ENCODE measurements around the gene FOXL2NB.
"Not testable (repeated sequence)": the region's sequence is repeated elsewhere in the genome, so short reads cannot be mapped to it uniquely, and the experiment has no call there.

The FOXL2NB gene

DNA sequence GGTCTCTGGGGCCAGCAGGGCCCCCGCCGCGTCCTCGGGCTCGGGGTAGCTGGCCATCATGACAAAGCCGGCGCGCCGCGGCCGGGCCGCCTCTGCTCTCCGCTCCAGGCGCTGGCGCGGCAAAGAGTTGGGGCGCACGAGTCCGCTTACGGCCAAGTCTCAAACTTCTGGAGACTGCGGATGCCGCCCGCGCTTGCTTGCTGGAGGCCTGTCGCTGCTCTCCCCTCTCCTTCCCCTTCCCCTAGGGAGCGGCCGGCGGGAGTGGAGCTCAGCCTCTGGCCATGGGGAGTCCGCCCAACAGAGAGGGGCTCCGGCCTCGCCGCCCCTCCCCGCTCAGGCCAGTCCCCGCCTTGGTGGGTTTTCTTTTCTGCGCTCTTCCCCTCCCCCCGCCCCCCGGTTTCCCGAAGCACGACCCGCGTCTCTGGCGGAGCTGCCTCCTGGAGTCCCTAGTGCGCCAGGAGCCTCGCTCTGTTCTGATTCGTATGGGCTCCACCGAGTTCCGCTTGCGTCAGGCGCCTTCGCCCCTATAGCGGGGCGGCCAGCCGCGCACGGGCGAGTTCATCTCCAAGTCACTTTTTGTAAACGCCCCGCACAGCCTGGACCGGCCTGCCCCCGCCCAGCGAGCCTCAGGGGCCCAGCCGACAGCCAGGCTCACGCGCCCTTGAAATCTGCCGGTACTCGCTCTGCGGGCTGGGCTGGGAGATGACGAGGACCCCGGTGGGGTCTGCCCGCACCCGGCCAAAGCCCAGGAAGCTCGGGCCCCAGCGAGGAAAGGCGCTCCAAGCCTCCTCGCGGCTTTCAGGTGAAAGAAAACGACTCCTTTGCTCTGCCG lies at the start of gene FOXL2NB, which contains the start of gene FOXL2:
TSS of gene FOXL2NB (plus strand) at position 555 of the 832 bp plus-strand sequence. CDS start at position 703, 148 bp downstream.
TSS of gene FOXL2 (minus strand) at position 475 of the 832 bp plus-strand sequence. CDS start at position 60, 415 bp downstream.
- peak in 1 of 2 experiments; percentile 19 for DNase-seq (ENCODE audit: low read depth in 2 of 2)

- DNase-seq (ENCODE audit: low read depth in 2 of 2), result peak; percentile 45 to 53
These were observed 48.7 kb upstream of the FOXL2NB start for GRCh38 chr3:138898301-138898700.

DNA sequence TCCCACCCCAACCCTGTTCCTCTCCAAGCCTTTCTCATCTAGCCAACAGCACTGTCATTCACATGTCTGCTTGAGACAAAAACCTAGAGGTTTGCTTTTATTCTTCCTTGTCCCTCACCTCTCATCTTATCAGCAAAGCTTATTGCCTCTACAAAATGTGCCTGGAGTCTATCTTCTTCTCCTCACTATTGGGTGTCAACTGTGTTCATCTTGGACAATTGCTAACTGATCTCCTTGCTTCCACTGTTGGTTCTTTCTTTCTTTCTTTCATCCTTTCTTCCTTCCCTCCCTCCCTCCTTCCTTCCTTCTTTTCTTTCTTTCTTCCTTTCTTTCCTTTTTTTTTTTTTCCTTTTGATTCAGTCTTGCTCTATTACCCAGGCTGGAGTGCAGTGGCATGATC lies 48.3 kb upstream of the FOXL2NB start:
- DNase-seq (ENCODE audit: low read depth in 2 of 2), result no peak

DNA sequence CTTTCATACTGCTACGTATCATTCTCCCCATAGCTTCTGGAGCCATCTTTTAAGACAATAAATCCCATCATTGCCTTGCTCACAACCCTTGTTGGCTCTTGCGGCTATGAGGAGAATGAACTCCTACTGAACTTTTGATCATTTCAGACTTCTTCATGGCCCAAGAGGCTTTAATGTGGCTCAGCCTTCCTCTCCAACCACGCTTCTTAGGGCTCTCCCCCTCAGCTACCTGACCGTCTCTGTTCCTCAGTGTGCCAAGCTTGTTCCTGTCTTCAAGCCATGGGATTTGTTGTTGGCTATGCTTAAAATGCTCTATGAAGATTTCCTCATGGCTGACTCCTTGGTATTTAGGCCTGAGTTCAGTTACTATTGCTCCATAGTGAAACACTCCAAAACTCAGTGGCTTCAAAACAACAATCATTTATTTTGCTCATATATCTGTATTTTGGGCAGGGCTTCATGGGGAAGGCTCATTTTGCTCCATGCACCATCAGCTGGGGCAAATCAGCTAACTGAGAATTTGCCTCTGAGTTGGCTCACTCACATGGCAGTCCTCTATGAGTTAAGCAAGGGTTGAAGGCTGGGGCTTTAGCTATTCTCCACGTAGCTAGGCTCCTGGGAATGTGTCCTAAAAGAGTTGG lies 47.5 kb upstream of the FOXL2NB start:
- no peak for DNase-seq (ENCODE audit: low read depth in 2 of 2)

DNA sequence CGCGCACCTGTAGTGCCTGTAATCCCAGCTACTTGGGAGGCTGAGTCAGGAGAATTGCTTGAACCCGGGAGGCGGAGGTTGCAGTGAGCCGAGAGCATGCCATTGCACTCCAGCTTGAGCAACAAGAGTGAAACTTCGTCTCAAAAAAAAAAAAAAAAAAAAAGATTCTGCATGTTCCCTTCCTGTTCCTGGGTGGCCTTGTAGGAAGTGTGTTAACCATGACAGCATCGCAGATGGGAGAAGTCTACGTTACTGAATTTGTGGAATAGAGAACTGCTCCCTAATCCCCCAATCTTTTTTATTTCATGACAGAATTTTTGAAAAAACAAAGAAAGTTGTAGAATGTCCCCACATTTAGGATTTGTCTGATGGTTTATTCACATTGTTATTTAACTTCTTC lies 45.5 kb upstream of the FOXL2NB start:
- DNase-seq (ENCODE audit: low read depth in 2 of 2), result no peak

- DNase-seq (ENCODE audit: low read depth in 2 of 2), result no peak
These were observed 44.8 kb upstream of the FOXL2NB start for GRCh38 chr3:138902171-138902570.

DNA sequence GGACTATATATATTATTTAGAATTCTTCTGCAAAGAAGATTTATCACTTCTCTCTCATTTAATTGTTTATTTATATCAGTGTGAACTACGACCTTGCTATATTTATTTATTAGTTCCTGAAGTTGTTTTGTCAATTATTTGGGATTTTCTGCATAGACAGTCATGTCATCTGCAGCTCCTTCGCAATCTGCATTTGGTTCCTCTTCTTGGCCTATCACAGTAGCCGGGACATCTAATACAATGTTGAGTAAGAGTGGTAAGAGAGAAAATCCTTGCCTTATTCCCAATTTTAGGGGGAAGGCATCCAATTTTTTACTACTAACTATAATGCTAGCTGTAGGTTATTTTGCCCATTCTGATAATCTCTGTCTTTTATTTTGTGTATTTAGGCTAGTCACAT lies 39.5 kb upstream of the FOXL2NB start:
- DNase-seq (ENCODE audit: low read depth in 2 of 2), result no peak

DNA sequence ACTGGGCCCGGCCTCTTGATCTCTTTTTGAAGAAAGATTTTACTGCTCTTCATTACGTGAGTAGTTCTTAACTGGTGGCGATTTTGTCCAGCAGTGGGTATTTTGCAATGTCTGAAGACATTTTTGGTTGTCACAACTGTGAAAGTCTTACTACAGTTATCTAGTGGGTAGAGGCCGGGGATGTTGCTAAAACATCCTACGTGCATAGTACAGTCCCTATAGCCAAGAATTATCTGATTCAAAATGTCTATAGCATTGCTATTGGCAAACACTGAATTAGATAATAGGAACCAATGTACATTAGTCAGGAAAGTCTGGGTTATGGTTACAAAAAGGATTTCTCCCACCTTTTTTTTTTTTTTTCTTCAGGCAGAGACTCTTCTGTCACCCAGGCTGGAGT lies 38.2 kb upstream of the FOXL2NB start:
- DNase-seq (ENCODE audit: low read depth in 2 of 2), result no peak

- DNase-seq (ENCODE audit: low read depth in 2 of 2), result no peak
These were observed 37.1 kb upstream of the FOXL2NB start for GRCh38 chr3:138909904-138910303.

GRCh38 chr3:138911621-138912020 lies 35.4 kb upstream of the FOXL2NB start:
- no peak for DNase-seq (ENCODE audit: low read depth in 2 of 2)

DNA sequence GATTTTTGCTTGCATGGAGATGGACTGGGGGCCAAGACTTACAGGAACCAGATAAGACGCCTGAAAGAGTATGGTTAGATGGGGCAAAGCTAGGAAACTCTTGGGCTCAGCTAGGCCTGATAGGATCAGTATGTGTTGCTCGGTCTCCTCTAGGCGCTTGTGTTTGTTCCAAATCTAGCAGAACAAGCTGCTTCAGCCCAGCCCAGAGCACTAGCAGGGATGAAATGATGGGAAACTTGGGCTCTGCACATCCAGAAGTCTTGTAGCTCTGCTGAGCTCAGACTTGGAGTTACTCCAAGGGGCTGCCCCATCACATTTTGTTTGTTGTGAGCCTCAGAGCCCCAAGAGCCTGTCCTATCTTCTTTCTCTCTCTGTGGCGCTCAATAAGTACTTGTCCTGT lies 34.8 kb upstream of the FOXL2NB start:
- DNase-seq (ENCODE audit: low read depth in 2 of 2), result no peak

- no peak for DNase-seq (ENCODE audit: low read depth in 2 of 2)
These were observed 33.3 kb upstream of the FOXL2NB start for GRCh38 chr3:138913766-138914165.

DNA sequence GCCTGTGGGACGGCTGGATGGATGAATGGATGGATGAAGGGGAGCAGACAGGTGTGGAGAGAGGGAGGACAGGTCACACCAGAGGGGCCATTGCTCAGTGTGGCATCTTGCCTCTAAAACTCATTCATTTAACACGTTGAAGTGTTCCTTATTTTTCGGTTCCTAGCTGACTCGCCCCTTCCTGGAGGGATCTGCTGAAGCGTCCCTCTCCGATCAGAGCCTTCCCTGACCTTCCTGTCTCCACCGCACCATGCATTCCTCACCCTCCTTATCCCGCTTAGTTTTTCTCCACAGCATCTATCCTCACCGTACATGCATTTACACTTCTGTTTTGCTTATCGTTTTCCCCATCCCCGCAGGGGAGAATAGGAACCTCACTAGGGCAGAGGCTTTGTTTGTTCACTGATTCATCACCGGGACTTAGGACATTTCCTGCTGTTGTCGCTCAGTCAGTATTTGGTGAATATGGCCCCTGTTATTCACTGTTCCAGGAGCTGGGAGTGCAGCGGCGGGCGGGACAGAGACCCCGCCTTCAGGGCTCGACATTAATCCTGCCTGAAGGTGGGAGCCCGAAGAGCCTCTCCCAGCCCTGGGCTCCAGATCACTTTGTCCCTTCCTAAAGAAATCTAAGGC lies 32.0 kb upstream of the FOXL2NB start:
- no peak for DNase-seq (ENCODE audit: low read depth in 2 of 2)

- peak; percentile 55 to 59 for DNase-seq (ENCODE audit: low read depth in 2 of 2)
These were observed 31.2 kb upstream of the FOXL2NB start for GRCh38 chr3:138915503-138916498.

- no peak for DNase-seq (ENCODE audit: low read depth in 2 of 2)
These were observed 30.2 kb upstream of the FOXL2NB start for GRCh38 chr3:138916824-138917223.

GRCh38 chr3:138919325-138919724 lies 27.7 kb upstream of the FOXL2NB start:
- no peak for DNase-seq (ENCODE audit: low read depth in 2 of 2)

DNA sequence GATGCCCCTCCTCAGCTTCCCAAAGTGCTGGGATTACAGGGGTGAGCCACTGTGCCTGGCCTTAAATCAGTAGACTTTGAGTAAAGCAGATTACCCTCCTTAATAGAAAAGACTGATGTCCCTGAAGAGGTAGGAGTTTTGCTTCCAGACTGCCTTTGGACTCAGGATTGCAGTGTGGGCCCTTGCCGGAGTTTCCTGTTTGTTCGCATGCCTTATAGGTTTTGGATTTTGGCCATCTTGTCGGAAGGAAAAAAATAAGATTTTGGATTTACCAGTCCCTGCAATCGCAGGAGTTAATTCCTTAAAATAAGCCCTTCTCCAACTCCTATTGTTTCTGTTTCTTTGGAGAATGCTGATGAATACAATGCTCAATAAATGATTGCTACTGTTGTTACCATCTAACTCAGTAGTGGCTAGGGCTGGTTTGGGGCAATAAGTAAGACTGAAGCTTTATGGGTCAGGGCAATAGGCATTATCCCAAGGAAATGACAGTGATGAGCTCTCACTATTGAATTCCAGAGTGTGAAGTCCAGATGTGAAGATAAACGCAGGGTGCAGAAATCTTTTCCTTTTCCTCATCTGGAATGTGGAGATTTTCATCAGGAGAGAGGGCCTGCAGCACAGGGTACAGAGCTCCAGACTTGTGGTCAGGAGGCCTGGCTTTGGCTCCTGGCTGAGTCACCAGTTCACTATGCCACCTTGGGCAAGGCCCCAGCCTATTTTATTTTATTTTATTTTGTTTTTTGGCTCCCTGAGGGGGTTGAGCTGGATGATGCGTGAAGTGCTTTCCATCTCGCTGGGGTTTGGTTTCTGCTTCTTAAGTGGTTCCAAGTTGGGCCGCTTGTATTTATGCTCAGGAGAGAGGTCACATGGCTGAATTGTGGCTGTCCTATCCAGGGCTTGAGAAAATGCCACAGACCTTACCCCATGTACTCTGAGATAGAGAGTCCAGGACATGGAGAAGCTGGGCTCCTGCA lies 25.4 kb upstream of the FOXL2NB start:
- peak; percentile 50 to 56 for DNase-seq (ENCODE audit: low read depth in 2 of 2)

DNA sequence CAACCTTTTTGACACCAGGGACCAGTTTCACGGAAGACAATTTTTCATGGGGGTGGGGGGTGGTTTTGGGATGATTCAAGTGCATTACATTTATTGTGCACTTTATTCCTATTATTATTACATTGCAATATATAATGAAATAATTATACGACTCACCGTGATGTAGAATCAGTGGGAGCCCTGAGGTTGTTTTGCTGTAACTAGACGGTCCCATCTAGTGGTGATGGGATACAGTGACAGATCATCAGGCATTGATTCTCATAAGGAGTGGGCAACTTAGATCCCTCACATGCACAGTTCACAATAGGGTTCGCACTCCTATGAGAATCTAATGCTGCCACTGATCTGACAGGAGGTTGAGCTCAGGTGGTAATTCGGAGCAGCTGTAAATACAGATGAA lies 24.6 kb upstream of the FOXL2NB start:
- DNase-seq (ENCODE audit: low read depth in 2 of 2), result not testable (repeated sequence)

DNA sequence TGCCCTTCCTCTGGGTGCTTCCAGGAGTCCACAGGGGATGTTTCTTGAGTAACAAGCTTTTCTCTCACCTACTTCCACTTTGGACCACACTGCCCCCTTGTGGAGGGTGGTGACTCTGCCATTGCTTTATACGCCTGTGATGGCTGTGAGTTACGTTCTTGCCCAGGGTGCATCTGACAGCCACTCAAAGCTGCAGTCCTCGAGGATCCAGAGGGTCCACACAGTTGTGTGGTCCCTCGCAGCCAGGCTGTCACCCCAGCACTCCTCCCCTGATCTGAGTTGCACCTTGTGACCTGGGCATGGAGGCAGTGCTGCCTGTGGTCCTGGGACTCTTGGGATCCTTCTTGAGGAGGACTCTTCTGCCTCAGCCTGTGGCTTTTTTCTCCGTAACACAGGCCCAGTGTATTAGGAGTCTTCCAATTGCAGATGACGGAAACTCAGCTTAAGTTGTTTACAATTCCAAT lies 23.5 kb upstream of the FOXL2NB start:
- DNase-seq (ENCODE audit: low read depth in 2 of 2), result peak; percentile 45 to 47

Data from fibroblast of skin of left biceps (primary cell).